ENCODE results near the gene HHIP. TPM values are rescaled to one million over a fixed set of nuclear protein-coding genes. Genes with fewer than 3 reads are reported as not detected.

The HHIP gene
- total RNA-seq, 1 experiment from 2014 or later = 0.96 TPM

DNA sequence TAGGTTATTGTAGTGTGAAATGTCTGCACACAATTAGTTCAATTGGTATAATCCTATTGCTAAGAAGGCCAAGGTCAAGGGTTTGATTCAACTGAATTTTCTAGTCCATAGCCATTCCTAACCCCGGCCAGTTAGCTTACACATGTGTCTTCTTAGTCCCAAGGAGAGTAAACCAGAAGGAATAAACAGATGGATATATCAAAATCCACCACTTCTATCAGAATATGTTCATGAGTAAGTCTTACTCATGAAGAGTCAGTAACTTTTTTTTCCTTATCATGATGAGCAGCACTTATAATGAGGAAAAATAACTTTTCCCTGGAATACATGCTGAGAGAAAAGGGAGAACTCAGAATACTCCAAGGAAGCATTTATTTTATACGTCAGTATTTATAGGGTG lies 9.5 kb downstream of the HHIP start:
- DNase-seq (ENCODE audit: low read depth) = no peak

DNA sequence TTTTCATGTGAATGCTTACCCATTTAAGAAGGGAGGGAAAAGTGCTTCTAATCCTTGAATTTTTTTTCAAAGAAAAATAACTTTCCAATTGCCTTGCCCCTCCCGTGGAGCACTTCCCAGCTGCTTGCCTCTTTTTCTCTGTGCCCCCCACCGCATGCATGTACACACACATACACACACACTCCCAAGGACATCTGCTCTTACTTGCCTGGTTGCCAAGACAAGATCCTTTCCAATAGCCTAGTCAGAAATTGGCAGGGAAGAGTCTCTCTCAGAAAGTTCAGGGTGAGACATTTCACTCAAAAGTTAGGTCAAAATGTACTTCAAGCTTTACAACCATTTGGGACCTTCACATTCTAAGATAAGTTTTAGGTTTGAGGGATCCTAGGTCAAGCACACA lies 10.9 kb downstream of the HHIP start:
- DNase-seq (ENCODE audit: low read depth) = no peak

DNA sequence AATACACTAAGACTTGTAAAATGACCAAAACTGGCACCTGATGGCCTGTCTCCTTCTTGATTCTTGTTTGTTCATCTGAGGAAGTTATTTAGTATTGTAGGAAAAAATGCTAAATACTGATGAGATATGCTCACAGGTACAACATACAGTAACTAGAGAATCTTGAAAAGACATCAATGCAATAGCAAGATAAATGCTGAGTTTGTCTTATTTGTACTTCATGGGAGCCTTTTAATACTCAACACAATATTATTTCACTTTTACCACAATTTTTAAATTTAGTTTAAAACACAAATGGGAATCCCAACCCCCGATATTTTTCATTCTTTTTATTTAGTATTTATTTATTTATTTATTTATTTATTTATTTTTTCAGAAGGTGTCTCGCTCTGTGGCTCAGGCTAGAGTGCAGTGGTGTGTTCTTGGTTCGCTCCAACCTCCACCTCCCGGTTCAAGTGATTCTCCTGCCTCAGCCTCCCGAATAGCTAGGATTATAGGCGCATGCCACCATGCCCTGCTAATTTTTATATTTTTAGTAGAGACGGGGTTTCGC lies 12.1 kb downstream of the HHIP start:
- DNase-seq (ENCODE audit: low read depth) = no peak

DNA sequence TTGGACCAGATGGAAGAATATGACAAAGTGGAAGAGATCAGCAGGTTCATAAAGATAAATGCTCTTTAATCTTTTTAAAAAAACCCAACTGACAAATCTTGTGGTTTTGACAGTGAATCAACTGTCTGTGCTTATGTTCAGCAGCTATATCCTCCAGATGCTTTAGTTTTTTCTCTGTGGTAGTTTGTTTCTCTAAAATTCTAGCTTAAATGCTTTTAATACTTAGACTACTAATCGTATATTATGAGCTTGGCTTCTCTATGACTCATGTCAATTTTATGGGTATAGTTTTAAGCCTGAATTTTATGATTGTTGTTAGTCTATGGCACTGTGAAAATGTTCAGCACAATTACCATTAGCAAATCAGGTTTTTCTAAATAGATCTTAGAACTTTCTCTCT lies 12.9 kb downstream of the HHIP start:
- peak; percentile 38 for DNase-seq (ENCODE audit: low read depth)

DNA sequence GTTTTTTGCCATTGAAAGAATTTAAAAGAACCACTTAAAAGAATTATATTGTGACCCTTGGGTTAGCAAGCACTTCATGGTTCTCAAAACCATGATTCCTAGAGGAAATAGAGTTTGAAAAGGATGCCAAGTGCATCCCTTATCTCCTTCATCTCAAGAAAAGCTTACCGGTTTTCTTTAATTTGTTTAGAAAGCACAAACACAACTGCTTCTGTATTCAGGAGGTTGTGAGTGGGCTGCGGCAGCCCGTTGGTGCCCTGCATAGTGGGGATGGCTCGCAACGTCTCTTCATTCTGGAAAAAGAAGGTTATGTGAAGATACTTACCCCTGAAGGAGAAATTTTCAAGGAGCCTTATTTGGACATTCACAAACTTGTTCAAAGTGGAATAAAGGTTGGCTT lies 13.5 kb downstream of the HHIP start:
- DNase-seq (ENCODE audit: low read depth) = no peak

DNA sequence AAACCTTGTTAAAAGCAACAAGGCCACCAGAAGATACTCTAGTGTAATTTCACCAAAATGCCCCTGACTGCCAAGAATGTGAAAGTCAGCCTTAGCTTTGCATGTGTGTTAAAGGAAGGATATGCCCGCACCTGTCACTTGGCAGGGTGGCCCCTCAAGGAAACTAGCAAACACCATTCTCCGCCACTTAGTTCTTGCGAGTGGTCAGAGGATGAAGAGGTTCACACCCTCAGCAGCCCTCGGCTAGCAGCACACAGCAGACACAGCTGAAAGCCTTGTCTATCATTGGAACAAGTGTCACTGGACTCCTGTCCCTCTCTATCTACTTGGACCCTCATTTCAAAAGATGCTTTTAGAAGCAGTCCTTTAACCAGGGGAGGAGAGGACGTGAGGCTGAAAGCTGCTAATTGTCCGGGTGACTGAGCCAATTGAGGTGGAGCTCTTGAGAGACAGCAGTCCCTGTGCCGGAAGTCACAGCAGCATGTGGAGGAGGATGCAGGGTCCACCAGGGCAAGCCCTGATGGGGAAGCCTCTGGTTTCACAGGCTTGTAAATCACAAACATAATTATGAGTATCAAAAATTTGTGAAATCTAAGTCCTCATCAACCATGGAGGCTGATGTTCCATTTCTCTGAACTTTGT lies 18.0 kb downstream of the HHIP start:
- no peak for DNase-seq (ENCODE audit: low read depth)

DNA sequence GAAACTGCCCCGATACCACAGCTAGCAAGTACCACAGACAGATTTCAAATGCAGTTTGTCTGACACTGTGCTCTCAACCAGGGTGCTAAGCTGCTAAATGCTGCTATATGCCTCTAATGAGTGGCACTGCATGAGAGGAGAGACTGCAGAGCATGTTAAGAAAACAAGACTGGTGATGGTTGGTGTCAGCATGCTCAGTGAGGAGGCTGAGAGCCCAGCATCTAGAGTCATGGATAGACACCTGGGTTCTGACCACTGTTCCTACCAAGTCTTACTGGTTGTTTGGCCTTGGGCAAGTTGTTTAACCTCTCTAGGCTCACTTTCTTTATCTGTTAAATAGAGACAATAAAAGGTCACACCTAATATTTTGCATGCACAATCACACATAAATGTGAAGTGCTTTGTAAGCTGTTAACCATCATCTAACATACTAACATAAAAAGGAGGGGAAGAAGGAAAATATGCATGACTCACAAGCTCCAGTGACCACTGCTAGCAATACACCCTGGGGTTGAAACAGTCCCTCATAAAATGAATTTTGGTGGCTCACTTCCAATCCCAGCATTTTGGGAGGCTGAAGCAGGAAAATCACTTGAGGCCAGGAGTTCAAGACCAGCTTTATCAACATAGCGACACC lies 20.7 kb downstream of the HHIP start:
- DNase-seq (ENCODE audit: low read depth) = peak; percentile 59

DNA sequence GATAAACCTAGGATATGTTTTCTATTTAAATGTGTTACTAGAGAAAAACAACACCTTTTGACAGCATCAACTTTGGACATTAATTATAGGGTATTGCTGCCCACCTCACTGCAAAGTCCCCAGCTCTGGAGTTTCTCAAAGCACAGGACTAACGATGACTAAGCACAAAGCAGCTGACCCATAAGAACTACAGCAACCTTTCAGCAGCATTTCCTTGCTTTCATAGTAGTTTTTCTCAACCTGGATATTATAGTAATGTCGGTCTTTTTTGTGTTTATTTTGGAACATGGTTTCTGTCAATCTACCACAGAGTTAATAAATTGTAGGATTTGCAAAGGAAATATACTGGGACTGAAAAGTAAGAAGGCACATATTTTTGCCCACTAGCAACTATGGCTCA lies 21.5 kb downstream of the HHIP start:
- no peak for DNase-seq (ENCODE audit: low read depth)

DNA sequence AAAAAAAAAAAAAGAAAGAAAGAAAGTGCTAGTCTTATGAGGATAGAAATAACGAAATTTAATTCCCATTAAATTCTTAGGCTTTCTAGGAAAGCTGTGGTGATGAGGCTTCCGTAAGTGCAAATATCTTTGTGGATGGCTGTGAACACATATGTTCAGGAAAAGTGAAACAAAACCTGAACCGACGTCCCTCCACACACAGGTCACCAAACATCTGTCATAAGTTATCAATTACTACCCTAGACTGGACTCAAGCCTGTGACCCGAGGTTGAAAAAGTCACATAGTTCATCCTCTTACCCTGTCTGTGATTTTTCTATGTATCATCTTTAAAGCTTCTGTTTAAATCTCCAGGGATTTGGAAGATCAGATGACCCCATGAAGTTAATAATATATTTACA lies 24.8 kb downstream of the HHIP start:
- no peak for DNase-seq (ENCODE audit: low read depth)

DNA sequence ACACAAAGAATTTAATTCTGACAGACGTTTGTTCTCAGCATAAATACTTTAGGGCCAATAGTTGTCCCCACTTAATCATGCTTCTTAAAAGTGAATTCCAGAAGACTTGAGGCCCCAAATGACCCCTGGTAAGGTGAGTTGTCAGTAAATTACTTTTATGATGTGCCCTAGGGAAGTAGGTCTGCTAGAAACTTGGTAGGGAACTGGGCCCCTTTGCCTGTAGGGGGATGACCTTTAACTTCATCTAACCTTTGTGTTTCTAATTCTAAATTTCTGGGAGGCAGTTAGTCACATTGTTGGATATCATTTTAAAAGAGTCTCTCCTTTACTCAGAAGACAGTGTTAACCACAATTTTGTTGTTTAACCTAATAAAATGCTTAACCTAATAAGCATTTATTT lies 28.8 kb downstream of the HHIP start:
- no peak for DNase-seq (ENCODE audit: low read depth)

DNA sequence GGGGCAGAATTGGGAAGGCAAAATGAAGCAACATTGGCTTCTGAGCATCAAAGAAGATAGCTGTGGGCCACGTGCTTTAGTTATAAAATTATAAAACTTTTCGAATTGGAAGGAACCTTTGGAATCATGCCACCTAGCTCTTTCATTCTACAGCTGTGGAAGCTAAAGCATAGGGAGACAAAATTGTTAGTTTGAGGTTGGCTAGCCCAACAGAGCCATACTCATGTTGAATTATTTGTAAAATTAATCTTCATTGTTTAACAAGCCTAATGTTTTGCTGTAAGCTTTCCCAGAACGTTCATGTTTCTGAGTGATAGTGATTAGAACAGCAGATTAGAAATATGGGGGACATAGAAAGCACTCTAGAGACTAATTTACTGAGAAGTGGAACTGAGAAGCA lies 35.9 kb downstream of the HHIP start:
- no peak for DNase-seq (ENCODE audit: low read depth)

DNA sequence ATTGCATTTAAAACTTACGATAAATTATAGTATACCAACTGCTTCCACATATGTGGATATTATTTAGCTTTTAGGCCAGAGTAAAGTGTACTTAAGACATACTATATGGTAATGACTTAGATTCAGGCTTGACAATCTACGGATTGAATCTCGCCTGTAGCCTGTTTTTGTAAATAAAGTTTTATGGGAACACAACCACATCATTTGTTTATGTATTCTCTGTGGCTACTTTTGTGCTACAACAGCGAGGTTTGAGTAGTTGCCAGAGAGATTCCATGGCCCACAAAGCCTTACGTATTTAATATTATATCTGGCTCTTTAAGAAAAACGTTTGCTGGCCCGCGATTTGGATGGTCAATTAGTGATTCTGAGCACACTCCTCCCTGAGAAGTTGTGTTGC lies 37.6 kb downstream of the HHIP start:
- no peak for DNase-seq (ENCODE audit: low read depth)

DNA sequence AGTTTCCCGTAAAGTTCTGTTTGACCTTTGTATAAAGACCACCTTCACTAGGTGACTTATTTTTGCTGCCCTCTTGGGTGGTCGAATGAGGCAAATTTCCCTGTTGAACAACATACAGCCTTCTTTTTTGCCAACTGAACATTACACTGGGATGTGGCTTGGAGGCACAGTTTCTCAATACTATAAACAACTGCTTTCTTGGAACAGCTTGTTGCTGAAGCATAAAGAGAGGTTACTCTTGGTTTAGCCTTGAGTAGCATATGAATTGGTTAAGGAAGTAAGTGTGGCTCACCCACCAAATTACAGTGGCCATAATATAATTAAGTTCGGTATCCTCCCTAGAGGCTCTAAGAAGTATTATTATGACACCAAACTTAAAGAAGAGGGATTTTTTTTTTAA lies 40.0 kb downstream of the HHIP start:
- no peak for DNase-seq (ENCODE audit: low read depth)

DNA sequence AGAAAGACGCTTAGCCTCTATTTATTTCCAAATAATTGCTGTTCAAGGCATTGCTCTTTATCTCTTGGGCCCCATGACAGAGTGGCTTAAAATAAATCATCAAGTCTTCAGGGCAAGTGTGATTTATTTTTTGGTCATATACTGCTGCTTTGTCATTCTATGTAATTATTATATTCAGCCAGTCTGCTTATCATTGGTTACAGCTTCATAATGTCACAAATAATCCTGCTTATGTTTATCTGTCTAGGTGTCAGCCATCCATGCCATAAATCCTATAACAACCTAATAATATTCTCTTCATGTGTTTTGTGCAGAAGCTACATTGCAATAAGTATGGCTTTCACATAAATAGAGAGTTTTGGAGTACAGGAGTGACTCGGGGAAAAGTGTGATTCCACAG lies 41.0 kb downstream of the HHIP start:
- DNase-seq (ENCODE audit: low read depth) = no peak

DNA sequence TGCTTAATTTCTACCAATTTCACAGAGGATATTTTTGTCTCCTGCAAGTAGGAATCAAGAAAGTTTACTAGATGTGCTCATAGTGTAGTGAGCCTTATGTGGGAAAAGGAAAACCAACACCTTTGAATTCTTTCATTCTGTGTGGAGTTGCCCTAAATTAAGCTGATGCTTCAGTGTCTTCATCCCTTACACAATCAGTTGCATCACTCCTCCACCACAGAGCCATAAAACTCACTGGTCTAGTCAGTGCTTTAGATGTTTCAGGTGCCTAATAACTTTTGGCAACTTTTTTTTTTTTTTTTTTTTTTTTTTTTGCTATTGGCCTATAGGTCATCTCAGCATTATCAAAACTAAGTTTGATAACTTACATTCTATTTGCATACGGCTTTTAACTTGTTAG lies 41.5 kb downstream of the HHIP start:
- DNase-seq (ENCODE audit: low read depth) = no peak

DNA sequence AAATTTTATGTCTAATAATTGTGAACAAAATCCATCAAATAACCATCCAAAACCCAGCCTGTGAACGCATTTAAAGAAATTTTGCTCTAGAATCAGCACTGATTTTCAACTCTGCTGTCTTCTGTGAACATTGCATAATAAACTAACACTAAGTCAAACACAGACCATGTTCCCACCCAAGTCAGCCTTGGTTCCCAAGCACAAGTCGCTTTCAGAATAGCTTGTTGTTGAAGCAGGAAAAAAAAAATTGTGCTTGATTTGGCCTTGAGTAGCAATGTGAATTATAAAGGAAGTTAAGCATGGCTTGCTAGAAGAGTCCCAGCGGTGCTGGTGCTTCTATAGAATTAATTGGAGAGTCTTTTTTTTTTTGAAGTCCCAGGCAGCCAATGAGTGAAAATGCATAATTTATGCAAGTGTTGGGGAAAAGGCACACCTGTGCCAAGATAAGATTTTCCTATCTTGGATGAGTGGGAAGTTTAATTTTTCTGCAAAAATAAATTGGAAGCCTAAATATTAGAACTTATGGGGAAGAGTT lies 42.1 kb downstream of the HHIP start:
- DNase-seq (ENCODE audit: low read depth) = no peak

DNA sequence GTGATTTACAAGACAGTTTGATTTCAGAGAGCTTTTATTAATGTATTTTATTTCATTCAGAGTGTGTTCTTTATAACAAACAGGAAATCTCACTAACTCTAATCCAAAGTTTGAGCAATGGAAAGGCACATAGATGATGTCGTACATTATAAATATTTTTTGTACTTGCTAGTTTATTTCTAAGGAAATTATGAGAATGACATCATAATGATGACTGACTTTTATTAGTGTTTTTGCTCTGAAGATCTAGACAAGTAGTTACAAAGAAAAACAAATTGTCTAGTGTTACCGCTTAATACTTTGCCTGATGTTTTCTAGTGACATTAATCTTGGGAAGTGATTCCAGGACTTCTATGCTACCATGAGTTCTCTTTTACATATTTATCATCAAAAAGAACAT lies 43.2 kb downstream of the HHIP start:
- no peak for DNase-seq (ENCODE audit: low read depth)

DNA sequence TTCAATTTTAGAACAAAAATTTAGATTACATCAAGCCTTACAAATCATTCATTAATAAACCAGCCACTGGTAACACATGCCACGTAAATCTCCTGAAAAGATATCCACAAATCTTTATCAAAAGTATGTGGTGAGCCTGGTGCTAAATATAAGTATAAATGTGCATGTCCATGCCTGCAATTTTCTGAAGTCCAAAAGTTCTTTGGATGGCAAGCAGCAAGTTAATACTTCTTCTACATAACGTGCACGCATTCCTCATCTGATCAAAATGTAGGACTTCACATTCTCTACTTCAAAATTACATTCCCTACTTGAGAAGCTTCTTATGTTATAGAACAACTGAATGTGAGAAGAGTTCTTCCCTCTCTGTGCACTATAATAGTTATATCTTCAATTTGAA lies 49.8 kb downstream of the HHIP start:
- DNase-seq (ENCODE audit: low read depth) = no peak

DNA sequence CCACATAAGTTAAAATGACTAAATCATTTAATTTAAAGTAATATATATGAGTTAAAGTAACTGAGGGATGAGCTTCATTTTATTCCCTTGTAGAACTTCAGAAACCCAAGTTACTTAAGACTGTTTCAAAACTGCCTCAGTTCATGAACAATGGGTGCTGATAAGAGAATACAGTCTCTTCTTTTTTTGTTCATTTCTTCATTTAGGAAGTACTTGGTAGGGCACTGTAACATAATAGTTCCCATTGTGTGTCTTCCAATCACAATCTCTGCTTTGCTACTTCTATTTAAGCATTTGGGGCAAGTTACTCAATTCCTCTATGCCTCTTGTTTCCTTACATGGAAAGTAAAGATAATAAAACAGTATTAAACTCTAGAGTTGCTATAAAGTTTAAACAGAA lies 50.4 kb downstream of the HHIP start:
- DNase-seq (ENCODE audit: low read depth) = no peak

DNA sequence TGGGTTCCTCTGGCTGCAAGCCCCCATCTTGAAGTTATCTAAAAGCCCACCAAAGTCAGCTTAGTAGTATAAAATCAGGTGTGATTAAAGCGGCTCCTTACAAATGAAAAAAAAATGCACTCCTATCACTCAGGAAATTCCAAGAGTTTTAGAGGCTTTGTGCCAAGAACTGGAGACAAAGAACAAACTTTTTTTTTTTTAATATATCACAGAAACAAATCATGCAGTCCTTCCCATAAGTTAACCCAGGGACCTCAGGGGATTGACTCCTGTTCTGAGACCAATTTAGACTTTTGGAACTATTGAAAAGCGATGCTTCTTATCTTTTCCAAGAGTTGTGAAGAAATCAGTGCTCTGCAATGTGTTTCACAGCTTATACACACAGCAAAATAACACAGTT lies 53.6 kb downstream of the HHIP start:
- DNase-seq (ENCODE audit: low read depth) = peak; percentile 6

DNA sequence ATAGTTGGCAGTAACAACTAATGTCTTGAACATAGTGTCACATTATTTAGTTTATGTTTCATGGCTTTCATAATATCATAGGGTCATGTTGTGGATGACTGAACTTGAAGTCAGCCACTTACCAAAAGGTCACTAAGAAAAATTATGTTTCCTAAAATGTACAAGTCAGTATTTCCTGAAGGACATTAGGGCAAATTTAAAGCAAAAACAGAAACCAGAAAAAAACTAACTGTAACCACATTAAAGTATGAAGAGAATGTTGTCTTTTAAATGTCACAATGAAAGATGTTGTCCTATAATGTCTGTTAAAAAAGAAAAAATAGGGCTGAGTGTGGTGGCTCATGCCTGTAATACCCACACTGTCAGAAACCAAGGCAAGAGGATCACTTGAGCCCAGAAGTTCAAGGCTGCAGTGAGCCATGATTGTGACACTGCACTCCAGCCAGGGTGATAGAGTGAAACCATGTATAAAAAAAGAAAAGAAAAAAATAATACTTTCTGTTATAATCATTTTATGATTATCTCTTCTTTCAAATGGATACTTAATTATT lies 55.8 kb downstream of the HHIP start:
- no peak for DNase-seq (ENCODE audit: low read depth)

DNA sequence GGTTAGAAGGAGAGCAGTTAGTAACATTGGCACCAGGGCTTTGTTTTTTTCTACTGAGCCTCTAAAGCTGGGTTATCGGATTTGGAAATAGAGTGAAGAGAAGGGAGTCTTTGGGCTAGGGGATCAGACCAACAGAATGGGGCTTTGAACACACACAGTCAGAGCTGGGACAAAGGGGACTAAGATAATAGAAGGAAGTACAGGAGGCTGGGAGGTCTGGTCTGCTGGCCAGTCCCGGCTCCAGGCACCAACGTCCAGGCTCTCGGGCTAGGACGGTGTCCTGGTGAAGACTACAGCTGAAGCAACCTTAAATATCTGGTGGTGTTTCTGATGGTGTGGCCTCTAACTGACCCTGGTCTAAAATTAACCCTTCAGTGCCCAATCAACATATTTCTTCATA lies 57.5 kb downstream of the HHIP start:
- DNase-seq (ENCODE audit: low read depth) = no peak
